HG03139 (cell line): ENCODE measurements around the gene RENBP.

ENCODE experiments used
- ATAC-seq: cut with Tn5 transposase; IDR thresholded peaks from one replicate; pipeline ENCODE4 v1.9.1; 2021; ENCODE audit not compliant: unreplicated experiment

RENBP gene

GRCh38 chrX:153900831-153901752 lies 43.4 kb downstream of the RENBP start:
- ATAC-seq = no peak

- no peak for ATAC-seq
Measured at GRCh38 chrX:153897899-153898298, 46.5 kb downstream of the RENBP start.

GRCh38 chrX:153889123-153889522 lies 55.3 kb downstream of the RENBP start:
- no peak for ATAC-seq

- no peak for ATAC-seq
Measured at GRCh38 chrX:153888344-153888743, 56.1 kb downstream of the RENBP start.

- ATAC-seq = no peak
Measured at GRCh38 chrX:153887385-153887784, 57.1 kb downstream of the RENBP start.

- no peak for ATAC-seq
Measured at GRCh38 chrX:153886915-153887314, 57.5 kb downstream of the RENBP start.

GRCh38 chrX:153885968-153886903 lies 58.2 kb downstream of the RENBP start, which contains the start of gene L1CAM:
TSS of gene L1CAM (minus strand) at chrX:153886173. CDS start at chrX:153875836, 10,337 bp downstream.
- no peak for ATAC-seq
